ENCODE results near the gene IGF1R. TPM values are rescaled to one million over a fixed set of nuclear protein-coding genes. Genes with fewer than 3 reads are reported as not detected.

Gene IGF1R
- total RNA-seq, 2 donors from 2014 or later: 115 to 119 TPM

DNA sequence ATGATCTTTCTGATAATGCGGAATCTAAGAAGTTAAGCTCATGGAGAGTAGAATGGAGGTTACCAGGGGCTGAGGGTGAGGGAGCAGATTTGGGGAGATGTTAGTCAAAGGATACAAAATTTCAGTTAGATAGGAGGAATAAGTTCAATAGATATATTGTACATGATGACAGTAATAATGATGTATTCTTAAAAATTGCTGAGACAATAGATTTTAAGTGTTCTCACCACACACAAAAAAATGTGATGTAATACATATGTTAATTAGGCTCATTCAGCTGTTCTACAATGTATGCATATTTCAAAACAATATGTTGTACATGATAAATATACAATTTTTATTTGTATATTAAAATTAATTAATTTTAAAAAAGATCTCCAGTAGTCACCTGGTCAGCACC lies 277.9 kb downstream of the IGF1R start:
- H3K9ac ChIP-seq (ENCODE audit: extremely low read depth, low read length, poor library complexity, severe bottlenecking): no peak overlapping the region
- H3K27me3 ChIP-seq (ENCODE audit: control insufficient read depth, insufficient read depth, low read length, poor library complexity, severe bottlenecking): no peaks in the 10 kb centered on the region
- H3K4me3 Mint-ChIP-seq: no peak overlapping the region
- H3K4me1 Mint-ChIP-seq: no peaks in the 10 kb centered on the region
- peaks cover 63% of the 10 kb centered on the region for H3K36me3 Mint-ChIP-seq (ENCODE audit: low read depth)
- no peaks in the 10 kb centered on the region for H3K4me1 ChIP-seq (ENCODE audit: control insufficient read depth, insufficient read depth, low read length)
- no peak overlapping the region for H3K4me3 ChIP-seq (ENCODE audit: low read length)
- peaks cover 93% of the 10 kb centered on the region for H3K36me3 ChIP-seq (ENCODE audit: control insufficient read depth, insufficient read depth, low read length)
- H3K9me3 Mint-ChIP-seq: no peaks in the 10 kb centered on the region
- no peaks in the 10 kb centered on the region for H3K9me3 ChIP-seq (ENCODE audit: control insufficient read depth, low read length)
- no peak for DNase-seq
- H3K27ac Mint-ChIP-seq: no peak overlapping the region
- H3K27ac ChIP-seq (ENCODE audit: low read depth, low read length): no peak overlapping the region
- WGBS, 2 experiments (ENCODE audit: insufficient coverage in 1 of 2, insufficient read length in 1 of 2): 97% methylated on average over 1 of the region's 1 CpG; no CpG with 5 or more reads in 1 of the 2 experiments
- H3K27me3 Mint-ChIP-seq (ENCODE audit: insufficient read depth): no peaks in the 10 kb centered on the region
- TF ChIP-seq, protein P1, sequence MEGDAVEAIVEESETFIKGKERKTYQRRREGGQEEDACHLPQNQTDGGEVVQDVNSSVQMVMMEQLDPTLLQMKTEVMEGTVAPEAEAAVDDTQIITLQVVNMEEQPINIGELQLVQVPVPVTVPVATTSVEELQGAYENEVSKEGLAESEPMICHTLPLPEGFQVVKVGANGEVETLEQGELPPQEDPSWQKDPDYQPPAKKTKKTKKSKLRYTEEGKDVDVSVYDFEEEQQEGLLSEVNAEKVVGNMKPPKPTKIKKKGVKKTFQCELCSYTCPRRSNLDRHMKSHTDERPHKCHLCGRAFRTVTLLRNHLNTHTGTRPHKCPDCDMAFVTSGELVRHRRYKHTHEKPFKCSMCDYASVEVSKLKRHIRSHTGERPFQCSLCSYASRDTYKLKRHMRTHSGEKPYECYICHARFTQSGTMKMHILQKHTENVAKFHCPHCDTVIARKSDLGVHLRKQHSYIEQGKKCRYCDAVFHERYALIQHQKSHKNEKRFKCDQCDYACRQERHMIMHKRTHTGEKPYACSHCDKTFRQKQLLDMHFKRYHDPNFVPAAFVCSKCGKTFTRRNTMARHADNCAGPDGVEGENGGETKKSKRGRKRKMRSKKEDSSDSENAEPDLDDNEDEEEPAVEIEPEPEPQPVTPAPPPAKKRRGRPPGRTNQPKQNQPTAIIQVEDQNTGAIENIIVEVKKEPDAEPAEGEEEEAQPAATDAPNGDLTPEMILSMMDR (conservative IDR thresholded peaks at IDR 0.05): no peak

DNA sequence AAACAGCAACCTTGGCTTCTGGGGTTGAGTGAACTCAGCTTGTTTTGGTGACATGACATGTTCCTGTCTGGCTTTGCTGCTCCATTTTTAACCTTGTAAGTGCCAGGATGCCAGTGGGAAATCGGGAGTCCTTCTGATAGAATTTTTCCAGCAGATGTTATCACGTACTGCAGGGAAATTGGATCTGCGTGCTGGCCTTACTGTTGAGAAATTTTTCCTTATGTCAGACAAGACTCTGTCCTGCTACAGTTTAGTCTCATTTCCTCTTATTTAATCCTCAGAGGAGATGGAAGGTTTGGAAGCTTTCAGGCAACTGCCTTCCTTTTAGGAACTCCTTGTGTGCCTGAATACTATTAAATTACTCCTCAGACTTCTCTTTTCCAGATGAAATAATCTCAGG lies 278.7 kb downstream of the IGF1R start:
- TF ChIP-seq, protein P1 (conservative IDR thresholded peaks at IDR 0.05): no peak
- Mint-ChIP-seq H3K4me1 (peaks cover 5% of the 10 kb centered on the region), H3K27me3 (ENCODE audit: insufficient read depth) (no peaks in the 10 kb centered on the region), H3K9me3 (no peaks in the 10 kb centered on the region), H3K36me3 (ENCODE audit: low read depth) (peaks cover 61% of the 10 kb centered on the region), H3K4me3 (no peak overlapping the region), H3K27ac (no peak overlapping the region)
- H3K4me3 ChIP-seq (ENCODE audit: low read length): no peak overlapping the region
- DNase-seq: no peak
- H3K36me3 ChIP-seq (ENCODE audit: control insufficient read depth, insufficient read depth, low read length): peaks cover 88% of the 10 kb centered on the region
- H3K9ac ChIP-seq (ENCODE audit: extremely low read depth, low read length, poor library complexity, severe bottlenecking): no peak overlapping the region
- 91 to 100% methylated on average over 3 of the region's 3 CpGs for WGBS, 2 experiments (ENCODE audit: insufficient coverage in 1 of 2, insufficient read length in 1 of 2)
- no peaks in the 10 kb centered on the region for H3K9me3 ChIP-seq (ENCODE audit: control insufficient read depth, low read length)
- no peak overlapping the region for H3K27ac ChIP-seq (ENCODE audit: low read depth, low read length)
- H3K4me1 ChIP-seq (ENCODE audit: control insufficient read depth, insufficient read depth, low read length): peaks cover 4% of the 10 kb centered on the region
- no peaks in the 10 kb centered on the region for H3K27me3 ChIP-seq (ENCODE audit: control insufficient read depth, insufficient read depth, low read length, poor library complexity, severe bottlenecking)

DNA sequence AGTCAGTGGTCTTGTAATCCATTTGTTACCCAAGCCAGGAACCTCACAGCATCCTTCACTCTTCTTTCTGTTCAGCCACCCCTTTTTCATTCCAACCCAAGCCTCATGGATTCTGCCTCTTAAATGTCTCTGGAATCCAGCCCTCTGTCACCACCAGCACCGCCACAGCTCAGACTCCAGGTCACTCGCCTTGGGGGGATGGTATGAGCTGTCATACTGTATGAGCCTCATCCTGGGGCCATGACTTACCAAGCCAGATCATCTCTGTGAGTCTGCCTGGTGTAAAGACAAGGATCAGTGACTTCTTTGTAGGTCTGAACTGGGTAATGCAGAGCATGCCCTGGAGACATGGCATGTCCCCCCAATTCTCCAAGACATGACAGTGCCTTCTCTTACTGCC lies 279.7 kb downstream of the IGF1R start:
- H3K27me3 Mint-ChIP-seq (ENCODE audit: insufficient read depth): no peaks in the 10 kb centered on the region
- Histone ChIP-seq H3K27ac (ENCODE audit: low read depth, low read length) (no peak overlapping the region), H3K36me3 (ENCODE audit: control insufficient read depth, insufficient read depth, low read length) (peaks cover 87% of the 10 kb centered on the region), H3K9me3 (ENCODE audit: control insufficient read depth, low read length) (no peaks in the 10 kb centered on the region), H3K27me3 (ENCODE audit: control insufficient read depth, insufficient read depth, low read length, poor library complexity, severe bottlenecking) (no peaks in the 10 kb centered on the region), H3K4me1 (ENCODE audit: control insufficient read depth, insufficient read depth, low read length) (peaks cover 7% of the 10 kb centered on the region), H3K4me3 (ENCODE audit: low read length) (no peak overlapping the region), H3K9ac (ENCODE audit: extremely low read depth, low read length, poor library complexity, severe bottlenecking) (no peak overlapping the region)
- H3K4me1 Mint-ChIP-seq: peaks cover 9% of the 10 kb centered on the region
- TF ChIP-seq, protein P1 (conservative IDR thresholded peaks at IDR 0.05): no peak
- H3K9me3 Mint-ChIP-seq: no peaks in the 10 kb centered on the region
- no peak overlapping the region for H3K4me3 Mint-ChIP-seq
- peak overlapping the region; percentile 9 for H3K27ac Mint-ChIP-seq
- peaks cover 59% of the 10 kb centered on the region for H3K36me3 Mint-ChIP-seq (ENCODE audit: low read depth)
- no peak for DNase-seq
- 100% methylated on average over 2 of the region's 2 CpGs; no CpG with 5 or more reads in 1 of the 2 experiments for WGBS, 2 experiments (ENCODE audit: insufficient coverage in 1 of 2, insufficient read length in 1 of 2)
